ENCODE results near the gene CDON. TPM values are rescaled to one million over a fixed set of nuclear protein-coding genes. Genes with fewer than 3 reads are reported as not detected.

Gene CDON
- total and polyA plus RNA-seq, 2 donors (not counting 3 experiments of a cell fraction or from before 2014, with no cell fraction given): 1.6 to 3.8 TPM

DNA sequence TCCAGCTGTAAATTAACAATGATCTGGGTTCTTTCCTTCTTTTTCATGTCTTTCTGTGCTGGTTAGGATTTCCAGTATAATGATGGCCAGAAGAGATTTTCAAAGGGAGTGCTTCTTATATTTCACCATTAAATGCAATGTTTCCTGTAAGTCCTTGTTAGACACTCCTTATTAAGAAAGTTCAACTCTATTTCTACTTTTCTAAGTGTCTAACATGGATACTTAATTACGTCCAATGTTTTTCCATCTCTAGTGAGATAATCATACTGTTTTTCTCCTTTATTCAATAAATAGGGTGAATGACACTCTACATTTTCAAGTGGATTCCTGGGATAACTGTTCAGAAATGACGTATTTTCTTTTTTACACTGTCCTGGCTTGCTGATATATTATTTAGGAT lies 49.8 kb downstream of the CDON start:
- no peak for DNase-seq (ENCODE audit: low read depth, low spot score)
- Histone ChIP-seq H3K9me1 (replicated peaks; ENCODE audit: control insufficient read depth, extremely low read depth, insufficient read depth, low read length) (no peaks in the 10 kb centered on the region), H3K27me3 (ENCODE audit: control insufficient read depth in 2 of 2, insufficient read depth in 2 of 2, low read length in 2 of 2) (no peaks in the 10 kb centered on the region), H3K27ac (ENCODE audit: insufficient read depth, low read depth, low read length) (no peak overlapping the region), H3K9me3 (replicated peaks; ENCODE audit: control insufficient read depth, insufficient read depth, low read length) (no peaks in the 10 kb centered on the region), H3K4me1 (ENCODE audit: control insufficient read depth, extremely low read depth, insufficient read depth, low read length) (no peaks in the 10 kb centered on the region), H2AFZ (ENCODE audit: low read depth, low read length) (no peak overlapping the region), H3K79me2 (ENCODE audit: control insufficient read depth, insufficient read depth, low read length) (no peaks in the 10 kb centered on the region), H3K4me3 (replicated peaks in 1 of 3; ENCODE audit: insufficient read depth in 1 of 3, low read depth in 1 of 3, low read length in 3 of 3) (no peak overlapping the region), H3K9ac (replicated peaks; ENCODE audit: extremely low read depth, insufficient read depth, low read length) (no peak overlapping the region), H3K36me3 (ENCODE audit: control insufficient read depth in 2 of 2, extremely low read depth in 1 of 2, insufficient read depth in 2 of 2, low read length in 2 of 2) (no peaks in the 10 kb centered on the region), H4K20me1 (replicated peaks; ENCODE audit: control insufficient read depth, extremely low read depth, insufficient read depth, low read length) (no peaks in the 10 kb centered on the region), H3K4me2 (ENCODE audit: insufficient read depth, low read length) (no peak overlapping the region)
- CTCF ChIA-PET: interaction anchor here (0.6 kb wide), 1 partner anchor 103 kb away, joined by 3 read pairs; no protein-coding TSS in a partner anchor
- BruUV-seq (replicated peaks): no TSS peak
- TF ChIP-seq, protein P1, sequence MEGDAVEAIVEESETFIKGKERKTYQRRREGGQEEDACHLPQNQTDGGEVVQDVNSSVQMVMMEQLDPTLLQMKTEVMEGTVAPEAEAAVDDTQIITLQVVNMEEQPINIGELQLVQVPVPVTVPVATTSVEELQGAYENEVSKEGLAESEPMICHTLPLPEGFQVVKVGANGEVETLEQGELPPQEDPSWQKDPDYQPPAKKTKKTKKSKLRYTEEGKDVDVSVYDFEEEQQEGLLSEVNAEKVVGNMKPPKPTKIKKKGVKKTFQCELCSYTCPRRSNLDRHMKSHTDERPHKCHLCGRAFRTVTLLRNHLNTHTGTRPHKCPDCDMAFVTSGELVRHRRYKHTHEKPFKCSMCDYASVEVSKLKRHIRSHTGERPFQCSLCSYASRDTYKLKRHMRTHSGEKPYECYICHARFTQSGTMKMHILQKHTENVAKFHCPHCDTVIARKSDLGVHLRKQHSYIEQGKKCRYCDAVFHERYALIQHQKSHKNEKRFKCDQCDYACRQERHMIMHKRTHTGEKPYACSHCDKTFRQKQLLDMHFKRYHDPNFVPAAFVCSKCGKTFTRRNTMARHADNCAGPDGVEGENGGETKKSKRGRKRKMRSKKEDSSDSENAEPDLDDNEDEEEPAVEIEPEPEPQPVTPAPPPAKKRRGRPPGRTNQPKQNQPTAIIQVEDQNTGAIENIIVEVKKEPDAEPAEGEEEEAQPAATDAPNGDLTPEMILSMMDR (IDR thresholded peaks at IDR 0.05; ENCODE audit: extremely low read depth in 1 of 2, insufficient read depth in 1 of 2, low read depth in 1 of 2, low read length in 2 of 2): no peak
- TF ChIP-seq, protein P2, sequence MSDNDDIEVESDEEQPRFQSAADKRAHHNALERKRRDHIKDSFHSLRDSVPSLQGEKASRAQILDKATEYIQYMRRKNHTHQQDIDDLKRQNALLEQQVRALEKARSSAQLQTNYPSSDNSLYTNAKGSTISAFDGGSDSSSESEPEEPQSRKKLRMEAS (IDR thresholded peaks at IDR 0.05; ENCODE audit: insufficient read depth, insufficient read length): no peak
- TF ChIP-seq GATA2 (IDR thresholded peaks at IDR 0.05; ENCODE audit: insufficient read depth, insufficient read length, low read depth, low read length) (no peak), POLR2AphosphoS5 (IDR thresholded peaks at IDR 0.05; ENCODE audit: insufficient read depth, low read depth, low read length) (no peak), MYC (IDR thresholded peaks at IDR 0.05; ENCODE audit: low read depth, low read length) (no peak), EZH2 (IDR thresholded peaks at IDR 0.05; ENCODE audit: borderline replicate concordance, low read depth, low read length, severe bottlenecking) (no peak), JUN (IDR thresholded peaks at IDR 0.05; ENCODE audit: borderline replicate concordance, insufficient read depth, insufficient read length, low read depth) (no peak), FOS (IDR thresholded peaks at IDR 0.05; ENCODE audit: borderline replicate concordance, insufficient read depth, low read length) (no peak), POLR2A (IDR thresholded peaks at IDR 0.05; ENCODE audit: low read depth, low read length) (no peak)
- no peak for FAIRE-seq
- POLR2A ChIA-PET: no interaction called here
- dilution Hi-C loops (cut with MboI; ENCODE audit: extremely low pct_ligation_motif_present, low sequenced_read_pairs) (no loop called here), intact Hi-C loops (cut with micrococcal nuclease) (no loop called here)
